Kidney capillary endothelial cell (primary cell): ENCODE data around the gene LTBP2.

ENCODE experiments used
- DNase-seq: peaks from one replicate; pipeline ENCODE4 v3.0.0-alpha.2; 2018; ENCODE audit warnings: low spot score

The LTBP2 gene

GRCh38 chr14:74571901-74572725, 39.9 kb downstream of the LTBP2 start:
- peak; percentile 88 for DNase-seq

- no peak for DNase-seq
Measured at GRCh38 chr14:74571441-74571841, 40.6 kb downstream of the LTBP2 start.

- no peak for DNase-seq
Measured at GRCh38 chr14:74570696-74571095, 41.3 kb downstream of the LTBP2 start.

- no peak for DNase-seq
Measured at GRCh38 chr14:74569806-74570591, 42.0 kb downstream of the LTBP2 start.

GRCh38 chr14:74569387-74569786, 42.6 kb downstream of the LTBP2 start:
- DNase-seq, result no peak

GRCh38 chr14:74568911-74569310, 43.1 kb downstream of the LTBP2 start:
- no peak for DNase-seq

- no peak for DNase-seq
Measured at GRCh38 chr14:74568380-74568649, 43.7 kb downstream of the LTBP2 start.

GRCh38 chr14:74567646-74568379, 44.2 kb downstream of the LTBP2 start:
- DNase-seq, result no peak

- no peak for DNase-seq
Measured at GRCh38 chr14:74567219-74567618, 44.8 kb downstream of the LTBP2 start.

GRCh38 chr14:74566174-74567141, 45.6 kb downstream of the LTBP2 start:
- no peak for DNase-seq

GRCh38 chr14:74563586-74564159, 48.4 kb downstream of the LTBP2 start:
- no peak for DNase-seq

GRCh38 chr14:74563233-74563585, 48.8 kb downstream of the LTBP2 start:
- no peak for DNase-seq

GRCh38 chr14:74562515-74563232, 49.4 kb downstream of the LTBP2 start:
- DNase-seq, result no peak

- DNase-seq, result no peak
Measured at GRCh38 chr14:74558655-74559054, 53.4 kb downstream of the LTBP2 start.

GRCh38 chr14:74557691-74558090, 54.3 kb downstream of the LTBP2 start:
- DNase-seq, result no peak

- DNase-seq, result no peak
Measured at GRCh38 chr14:74555476-74556050, 56.5 kb downstream of the LTBP2 start.

GRCh38 chr14:74554742-74555362, 57.2 kb downstream of the LTBP2 start:
- DNase-seq, result no peak

GRCh38 chr14:74552623-74553022, 59.4 kb downstream of the LTBP2 start:
- no peak for DNase-seq

- no peak for DNase-seq
Measured at GRCh38 chr14:74551431-74552371, 60.3 kb downstream of the LTBP2 start.
